ENCODE measurements around the gene REEP3.
"Not testable (repeated sequence)": the region's sequence is repeated elsewhere in the genome, so short reads cannot be mapped to it uniquely, and the experiment has no call there.

The REEP3 gene

GRCh38 chr10:63553473-63553872, 32.3 kb downstream of the REEP3 start:
- no peak for DNase-seq

DNA sequence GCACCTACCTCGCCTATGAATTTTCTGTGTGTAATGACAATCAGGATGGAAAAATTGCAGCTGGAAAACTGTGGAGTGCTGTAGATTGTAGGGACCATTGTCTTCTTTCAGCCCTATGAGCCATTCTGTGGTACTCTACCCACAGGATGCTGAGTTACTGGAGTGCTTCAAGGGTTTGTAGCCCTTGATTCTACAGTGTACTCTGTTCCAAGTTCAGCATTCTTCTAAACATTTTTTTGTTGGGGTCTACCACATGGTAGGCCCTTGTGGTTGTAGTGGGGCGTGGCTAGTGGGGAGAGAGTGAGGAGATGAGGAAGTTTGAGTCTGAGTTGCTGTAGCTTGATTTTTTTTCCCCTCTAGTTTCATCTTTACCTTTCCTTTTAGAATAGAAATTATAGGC, 33.5 kb downstream of the REEP3 start:
- no peak for DNase-seq

DNA sequence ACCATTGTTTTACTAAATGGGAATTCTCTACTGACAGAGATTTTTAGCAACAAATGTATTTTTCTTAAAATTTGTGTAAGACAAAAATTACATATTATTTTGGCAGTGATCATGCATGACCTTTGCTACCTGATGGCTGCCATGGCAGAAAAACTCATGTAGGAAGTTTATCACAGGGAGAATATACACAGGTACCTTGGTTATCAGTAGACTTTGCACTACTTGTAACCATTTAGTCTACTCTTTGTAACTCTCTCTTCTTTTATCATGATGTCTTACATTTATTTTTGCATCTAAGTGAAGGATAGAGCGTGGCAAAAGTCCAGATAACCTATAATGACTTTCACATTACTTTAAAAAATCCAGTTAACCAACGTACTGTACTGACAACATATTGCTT, 34.1 kb downstream of the REEP3 start:
- no peak for DNase-seq

- DNase-seq = no peak
Measured at GRCh38 chr10:63558132-63558784, 37.1 kb downstream of the REEP3 start.

GRCh38 chr10:63561341-63561740, 40.1 kb downstream of the REEP3 start:
- peak; percentile 65 for DNase-seq

DNA sequence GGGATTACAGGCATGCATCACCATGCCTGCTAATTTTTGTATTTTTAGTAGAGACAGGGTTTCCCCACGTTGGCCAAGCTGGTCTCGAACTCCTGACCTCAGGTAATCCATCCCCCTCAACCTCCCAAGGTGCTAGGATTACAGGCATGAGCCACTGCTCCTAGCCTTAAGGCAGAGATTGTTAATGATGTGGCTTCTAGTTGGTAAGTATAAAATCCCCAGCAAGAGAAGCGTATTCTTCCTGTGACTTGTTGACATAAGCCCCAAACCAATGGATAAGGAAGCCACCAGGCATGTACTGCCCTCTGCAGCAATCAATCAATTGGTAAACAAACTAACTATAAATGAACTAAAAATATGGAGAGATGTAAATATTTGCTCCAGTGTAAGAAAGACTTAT, 41.2 kb downstream of the REEP3 start:
- no peak for DNase-seq

GRCh38 chr10:63562857-63563256, 41.7 kb downstream of the REEP3 start:
- no peak for DNase-seq

- DNase-seq = no peak
Measured at GRCh38 chr10:63563623-63564022, 42.4 kb downstream of the REEP3 start.

GRCh38 chr10:63564731-63565130, 43.5 kb downstream of the REEP3 start:
- not testable (repeated sequence) for DNase-seq

DNA sequence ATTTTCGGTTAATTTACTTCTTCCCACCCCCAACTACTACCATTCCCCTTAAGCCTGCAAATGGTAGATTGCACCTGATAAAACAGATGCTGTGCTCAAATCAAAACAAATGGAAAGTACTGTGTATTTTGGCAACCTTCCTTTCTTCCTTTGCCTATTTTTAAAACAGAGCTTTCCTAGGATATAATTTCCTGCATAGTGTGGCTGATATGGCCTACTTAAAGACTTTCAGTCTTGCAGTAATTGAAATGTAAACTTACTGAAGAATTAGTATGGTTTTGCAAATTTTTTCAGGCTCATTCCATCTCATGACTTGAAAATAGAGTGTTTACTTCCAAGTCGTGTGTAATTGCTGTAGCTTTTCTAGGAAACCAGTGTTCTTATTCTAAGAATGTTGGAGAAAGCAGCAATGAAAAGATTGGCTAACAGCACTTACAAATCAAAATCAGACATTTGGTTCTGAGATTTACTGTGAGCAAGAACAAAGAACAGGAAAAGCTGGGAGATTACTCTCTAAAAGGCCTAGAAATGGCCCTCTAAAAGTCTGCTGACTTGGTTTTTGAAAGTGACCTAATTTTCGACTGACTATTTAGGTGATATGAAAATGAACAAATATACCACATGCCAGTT, 52.0 kb downstream of the REEP3 start:
- DNase-seq = peak; percentile 37

GRCh38 chr10:63574011-63574410, 52.8 kb downstream of the REEP3 start:
- no peak for DNase-seq

- DNase-seq = no peak
Measured at GRCh38 chr10:63576501-63576900, 55.3 kb downstream of the REEP3 start.

- DNase-seq = no peak
Measured at GRCh38 chr10:63578501-63578900, 57.3 kb downstream of the REEP3 start.

DNA sequence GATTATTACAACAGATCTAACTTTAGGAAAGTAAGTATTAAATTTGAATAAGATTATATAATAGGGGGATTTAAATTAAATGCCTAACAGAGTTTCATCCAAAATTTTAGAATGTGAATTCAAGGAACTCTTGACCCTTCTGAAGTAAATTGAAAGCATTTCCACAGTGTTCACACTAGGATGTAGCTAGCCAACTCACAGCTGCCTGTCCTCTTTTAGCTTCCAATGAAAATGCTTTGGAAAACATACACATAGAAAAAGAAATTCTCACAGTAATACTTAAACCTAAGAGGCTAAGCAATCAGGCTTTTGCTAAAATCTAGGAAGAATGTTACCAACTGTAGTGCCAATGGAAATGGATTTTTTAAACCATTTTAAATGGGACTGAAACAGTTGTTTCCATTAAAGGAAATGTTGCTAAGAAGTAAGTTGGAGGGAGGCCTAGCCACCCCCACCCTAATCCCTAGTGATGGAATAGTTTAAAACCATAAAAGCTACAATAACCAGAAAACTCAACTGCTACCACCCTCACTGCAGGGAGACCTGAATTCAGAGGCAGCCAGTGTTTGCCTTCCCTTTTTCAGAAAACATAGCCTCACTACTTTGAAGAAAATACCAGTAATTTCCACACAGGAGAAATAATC, 58.3 kb downstream of the REEP3 start:
- no peak for DNase-seq

GRCh38 chr10:63582690-63583089, 61.5 kb downstream of the REEP3 start:
- DNase-seq = peak; percentile 50

GRCh38 chr10:63583397-63583796, 62.2 kb downstream of the REEP3 start:
- DNase-seq = no peak

DNA sequence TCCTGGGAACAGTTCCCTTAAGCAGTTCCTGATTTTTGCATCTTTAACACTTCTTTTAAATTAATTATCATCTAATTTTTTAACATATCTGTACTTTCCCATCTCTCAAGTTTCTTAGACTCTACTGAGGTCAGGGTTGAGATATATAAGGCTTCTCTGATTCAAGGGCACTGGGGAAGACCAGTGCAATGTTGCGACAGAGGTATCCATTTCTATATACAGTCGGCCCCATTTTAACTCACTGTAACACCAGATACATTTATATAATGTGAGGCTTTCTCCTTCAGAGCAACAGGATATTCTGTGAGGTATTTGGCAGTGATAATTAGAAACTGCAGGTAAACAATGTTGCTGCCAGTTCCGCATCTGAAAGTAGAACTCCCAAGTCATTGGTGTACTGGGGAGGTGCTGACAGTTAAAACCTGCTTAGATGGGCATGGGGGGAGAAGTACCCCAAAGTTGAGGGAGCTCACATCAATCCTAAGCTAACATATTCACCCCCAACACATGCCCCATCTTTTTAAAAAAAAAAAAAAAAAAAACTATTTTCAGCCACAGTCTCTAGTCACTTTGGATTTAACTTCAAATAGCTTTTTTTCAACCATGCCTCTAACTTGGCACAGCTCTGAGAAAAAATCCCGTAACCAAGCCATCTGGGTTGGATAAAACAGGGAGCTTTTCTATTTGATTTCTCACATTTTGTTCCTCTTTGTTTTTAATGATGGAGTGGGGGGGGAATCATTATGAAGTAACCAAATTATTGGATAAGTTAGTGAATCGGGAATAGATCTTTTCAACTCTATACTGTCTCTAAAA, 62.9 kb downstream of the REEP3 start:
- DNase-seq = no peak

DNA sequence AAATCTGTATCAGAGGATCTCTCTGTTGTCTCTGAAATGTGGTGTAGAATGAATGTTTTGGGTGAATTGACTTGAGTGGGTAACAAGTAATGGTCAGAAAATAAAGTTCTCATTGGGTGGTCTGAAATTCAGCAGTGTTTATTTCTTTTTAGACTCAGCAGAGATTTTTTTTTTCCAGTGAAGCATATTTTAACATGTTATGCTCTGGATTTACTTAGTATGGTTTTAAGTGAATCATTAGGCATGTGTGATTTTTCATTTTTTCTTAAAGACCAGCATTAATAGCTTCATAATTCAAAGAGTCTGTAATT, 63.5 kb downstream of the REEP3 start:
- no peak for DNase-seq

DNA sequence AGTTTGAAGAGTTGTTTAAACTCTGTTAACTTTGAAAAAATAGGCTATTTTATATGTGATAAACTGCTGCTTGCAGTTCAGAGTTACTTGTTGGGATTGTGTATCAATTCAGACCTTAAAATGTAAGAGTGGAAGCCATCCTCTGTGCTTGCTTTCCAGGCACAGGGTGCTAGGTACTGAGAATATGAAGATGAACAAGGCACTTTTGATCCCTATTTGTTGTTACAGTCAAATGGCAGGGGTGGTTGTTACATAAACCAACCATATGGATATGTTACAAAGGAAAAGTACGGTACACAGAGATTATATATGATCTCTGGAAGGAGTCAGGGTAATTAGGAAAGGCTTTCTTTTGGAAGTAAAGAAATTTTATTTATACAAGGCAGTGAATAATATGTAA, 63.8 kb downstream of the REEP3 start:
- peak; percentile 29 for DNase-seq

DNA sequence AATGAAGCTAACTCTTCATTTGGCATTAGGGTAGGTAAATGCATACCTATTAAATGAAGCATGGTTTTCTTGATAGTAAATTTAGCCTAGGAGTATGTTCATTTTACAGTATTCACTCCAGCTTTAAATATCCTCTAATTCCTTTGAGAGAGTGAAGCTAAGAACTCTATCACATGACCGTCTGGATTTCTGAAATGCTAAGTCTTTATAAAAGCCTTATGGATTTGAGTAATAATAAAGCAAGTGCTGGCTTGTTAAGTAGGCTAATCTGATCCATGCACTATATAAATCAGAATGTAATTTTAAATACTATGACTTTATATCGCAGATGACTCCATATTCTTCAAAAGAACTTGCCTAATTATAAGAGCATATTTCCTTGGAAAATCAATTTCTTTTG, 64.8 kb downstream of the REEP3 start:
- DNase-seq = no peak

- no peak for DNase-seq
Measured at GRCh38 chr10:63587191-63587590, 66.0 kb downstream of the REEP3 start.

- no peak for DNase-seq
Measured at GRCh38 chr10:63588436-63589167, 67.4 kb downstream of the REEP3 start.
